Muscle layer of duodenum (tissue), 2 donors: ENCODE measurements around the gene PAFAH1B1.
"Not testable (repeated sequence)": the region's sequence is repeated elsewhere in the genome, so short reads cannot be mapped to it uniquely, and the experiment has no call there.

Experiments
- H3K27ac ChIP-seq: one replicate; pipeline ENCODE4 v1.7.0; 2013; ENCODE audit warnings: mild to moderate bottlenecking, low read length
- H3K27me3 ChIP-seq: one replicate; pipeline ENCODE4 v1.7.0; 2013; ENCODE audit warnings: low read depth, mild to moderate bottlenecking, control low read depth, low read length
- H3K36me3 ChIP-seq, 2 donors: one replicate each; pipeline ENCODE4 v1.7.0; 2013; ENCODE audit warnings: low read length in 2 of 2, control low read depth in 1 of 2, mild to moderate bottlenecking in 1 of 2; ENCODE audit not compliant: insufficient read depth in 2 of 2, control insufficient read depth in 1 of 2
- H3K4me1 ChIP-seq, 2 donors: one replicate each; pipeline ENCODE4 v1.7.0; 2013; ENCODE audit warnings: low read length in 2 of 2, mild to moderate bottlenecking in 2 of 2, control low read depth in 1 of 2, moderate library complexity in 1 of 2; ENCODE audit not compliant: insufficient read depth in 2 of 2, control insufficient read depth in 1 of 2
- H3K4me3 ChIP-seq, 2 donors: one replicate each; pipeline ENCODE4 v1.7.0; 2013; ENCODE audit warnings: low read length in 2 of 2, low read depth in 1 of 2, mild to moderate bottlenecking in 1 of 2
- H3K9me3 ChIP-seq, 2 donors: one replicate each; pipeline ENCODE4 v1.7.0; 2013; ENCODE audit warnings: low read length in 2 of 2, control low read depth in 1 of 2, mild to moderate bottlenecking in 1 of 2; ENCODE audit not compliant: control insufficient read depth in 1 of 2
- donor health status: healthy.

The PAFAH1B1 gene

DNA sequence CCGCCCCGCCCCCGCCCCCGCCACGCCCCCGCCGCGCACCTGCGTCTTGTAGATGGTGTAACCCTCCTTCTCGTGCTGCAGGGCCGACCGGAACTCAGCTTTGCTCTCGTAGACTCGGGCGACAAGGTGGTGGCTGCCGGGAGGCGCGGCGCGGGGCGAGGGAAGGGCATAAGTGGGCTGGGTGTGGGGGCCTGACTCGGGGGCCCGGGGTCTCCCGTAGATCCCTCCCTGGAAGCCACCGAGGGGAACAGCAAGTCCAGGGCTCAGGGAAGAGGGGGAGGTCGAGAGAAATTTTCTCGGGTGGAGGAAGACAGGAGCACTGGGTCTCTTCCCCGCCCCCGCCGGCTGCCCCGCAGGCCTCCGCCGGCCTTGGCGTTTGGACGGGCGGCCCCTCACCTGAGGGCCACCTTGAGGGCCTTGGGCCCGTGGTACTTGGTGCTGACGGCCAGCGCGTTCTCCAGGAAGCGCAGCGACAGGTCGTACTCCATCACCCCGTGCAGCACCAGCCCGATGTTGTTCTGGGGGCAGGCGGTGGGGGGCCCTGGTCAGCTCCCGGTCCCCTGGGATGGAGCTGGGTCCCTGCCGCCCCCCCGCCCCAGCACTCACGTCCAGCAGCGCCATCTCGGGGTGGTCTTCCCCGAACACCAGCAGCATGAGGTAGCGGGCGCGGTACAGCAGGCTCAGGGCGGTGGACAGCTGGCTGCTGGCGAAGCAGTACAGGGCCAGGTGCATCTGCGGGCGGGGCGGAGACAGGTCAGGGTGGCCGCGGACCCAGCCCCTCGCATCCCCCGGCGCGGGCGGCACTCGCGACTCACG lies 98.7 kb downstream of the PAFAH1B1 start:
- Histone ChIP-seq H3K27me3 (no peaks in the 10 kb centered on the region), H3K4me3 (no peak overlapping the region), H3K9me3 (no peaks in the 10 kb centered on the region), H3K4me1 (peaks cover 0 to 8% of the 10 kb centered on the region in 2 donors), H3K36me3 (peaks cover 12 to 66% of the 10 kb centered on the region in 2 donors), H3K27ac (no peak overlapping the region)

DNA sequence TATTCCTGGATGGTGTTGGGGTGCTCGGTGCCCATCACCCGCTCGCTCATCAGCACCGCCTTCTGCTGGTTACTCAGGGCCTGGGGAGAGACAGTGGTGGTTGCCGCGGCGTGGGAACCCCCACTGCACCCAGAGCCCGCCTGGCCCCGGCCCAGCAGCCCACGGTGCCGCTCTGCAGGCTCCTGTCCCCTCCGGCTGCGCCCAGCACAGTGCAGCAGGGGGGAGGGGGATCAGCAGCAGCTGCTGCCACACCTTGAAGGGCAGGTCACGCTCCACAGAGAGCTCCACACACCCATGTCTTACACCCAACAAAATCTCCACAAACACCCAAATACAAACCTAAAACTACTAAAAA lies 99.3 kb downstream of the PAFAH1B1 start:
- H3K4me3 ChIP-seq, result no peak overlapping the region
- H3K4me1 ChIP-seq, result peaks cover 0 to 2% of the 10 kb centered on the region in 2 donors
- no peaks in the 10 kb centered on the region for H3K27me3 ChIP-seq
- no peaks in the 10 kb centered on the region for H3K9me3 ChIP-seq
- peaks cover 12 to 71% of the 10 kb centered on the region in 2 donors for H3K36me3 ChIP-seq
- H3K27ac ChIP-seq, result no peak overlapping the region

GRCh38 chr17:2693561-2694380 lies 100.3 kb downstream of the PAFAH1B1 start:
- Histone ChIP-seq H3K27me3 (no peaks in the 10 kb centered on the region), H3K4me1 (no peaks in the 10 kb centered on the region), H3K36me3 (peaks cover 18 to 81% of the 10 kb centered on the region in 2 donors), H3K9me3 (no peaks in the 10 kb centered on the region), H3K4me3 (no peak overlapping the region), H3K27ac (no peak overlapping the region)

GRCh38 chr17:2694381-2695242 lies 101.2 kb downstream of the PAFAH1B1 start:
- peaks cover 22 to 90% of the 10 kb centered on the region in 2 donors for H3K36me3 ChIP-seq

DNA sequence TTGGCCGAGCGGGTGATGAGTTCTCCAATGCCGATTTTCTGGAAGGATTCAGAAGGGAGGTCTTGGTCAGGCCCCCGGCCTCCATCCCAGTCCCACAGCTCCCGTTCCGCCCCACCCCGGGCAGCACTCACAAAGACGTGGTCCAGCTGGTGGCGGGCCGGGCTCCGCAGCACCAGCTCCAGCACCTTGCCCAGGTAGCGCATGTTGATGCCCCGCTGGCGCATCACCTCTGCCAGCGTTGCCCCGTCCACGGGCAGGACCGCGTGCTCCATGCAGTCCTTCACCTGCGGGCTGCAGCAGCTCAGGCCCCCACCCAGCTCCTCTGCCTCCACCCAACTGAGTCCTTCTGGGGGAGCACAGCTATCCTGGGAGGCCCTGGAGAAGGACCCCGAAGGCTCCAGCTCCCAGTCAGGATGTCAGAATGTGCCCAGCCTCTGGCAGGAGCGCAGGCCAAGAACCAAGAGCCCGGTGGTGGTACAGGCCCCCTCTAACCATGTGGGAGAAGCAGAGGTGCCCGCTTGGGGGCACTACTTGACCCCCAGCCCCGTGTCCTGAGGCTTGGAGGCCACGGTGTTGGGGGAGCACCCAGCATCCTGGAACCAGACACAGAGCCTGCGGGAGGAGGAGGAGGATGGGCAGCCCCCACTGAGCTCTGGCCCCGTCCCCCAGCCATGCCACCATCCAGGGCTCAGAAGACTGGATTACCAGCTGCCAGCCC lies 101.9 kb downstream of the PAFAH1B1 start:
- no peaks in the 10 kb centered on the region for H3K27me3 ChIP-seq
- H3K9me3 ChIP-seq, result no peaks in the 10 kb centered on the region
- no peaks in the 10 kb centered on the region for H3K4me1 ChIP-seq
- no peak overlapping the region for H3K27ac ChIP-seq
- peaks cover 22 to 92% of the 10 kb centered on the region in 2 donors for H3K36me3 ChIP-seq
- H3K4me3 ChIP-seq, result no peak overlapping the region

More at GRCh38 chr17:2694381-2695242, 101.2 kb downstream of the PAFAH1B1 start:
- H3K4me1 ChIP-seq, result no peaks in the 10 kb centered on the region
- no peak overlapping the region for H3K27ac ChIP-seq
- H3K9me3 ChIP-seq, result no peaks in the 10 kb centered on the region
- H3K27me3 ChIP-seq, result no peaks in the 10 kb centered on the region
- no peak overlapping the region for H3K4me3 ChIP-seq

GRCh38 chr17:2695961-2696760 lies 102.7 kb downstream of the PAFAH1B1 start:
- no peaks in the 10 kb centered on the region for H3K4me1 ChIP-seq
- H3K4me3 ChIP-seq, result no peak overlapping the region
- no peaks in the 10 kb centered on the region for H3K9me3 ChIP-seq
- peaks cover 22 to 92% of the 10 kb centered on the region in 2 donors for H3K36me3 ChIP-seq
- no peak overlapping the region for H3K27ac ChIP-seq
- H3K27me3 ChIP-seq, result no peaks in the 10 kb centered on the region

- H3K4me1 ChIP-seq, result no peaks in the 10 kb centered on the region
- H3K4me3 ChIP-seq, result no peak overlapping the region
- no peaks in the 10 kb centered on the region for H3K9me3 ChIP-seq
- H3K27me3 ChIP-seq, result no peaks in the 10 kb centered on the region
- peaks cover 28 to 91% of the 10 kb centered on the region in 2 donors for H3K36me3 ChIP-seq
- H3K27ac ChIP-seq, result no peak overlapping the region
Measured at GRCh38 chr17:2697611-2698162, 104.2 kb downstream of the PAFAH1B1 start.

DNA sequence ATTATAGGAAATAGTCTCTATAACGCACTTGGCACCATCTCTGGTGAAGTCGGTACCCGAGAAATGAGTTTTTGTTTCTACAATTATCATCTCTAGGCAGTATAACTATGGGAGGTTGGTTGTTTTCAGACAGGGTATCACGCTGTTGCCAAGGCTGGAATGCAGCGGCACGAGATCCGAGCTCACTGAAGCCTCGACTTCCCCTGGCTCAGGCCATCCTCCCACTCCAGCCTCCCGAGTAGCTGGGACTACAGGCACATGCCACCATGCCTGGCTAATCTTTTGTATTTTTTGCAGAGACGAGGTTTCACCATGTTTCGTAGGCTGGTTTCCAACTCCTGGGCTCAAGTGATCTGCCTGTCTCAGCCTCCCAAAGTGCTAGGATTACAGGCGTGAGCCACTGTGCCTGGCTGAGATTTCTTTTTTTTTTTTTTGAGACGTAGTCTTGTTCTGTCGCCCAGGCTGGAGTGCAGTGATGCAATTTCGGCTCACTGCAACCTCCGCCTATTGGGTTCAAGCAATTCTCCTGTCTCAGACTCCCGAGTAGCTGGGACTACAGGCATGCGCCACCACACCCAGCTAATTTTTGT lies 105.9 kb downstream of the PAFAH1B1 start:
- not testable (repeated sequence) for H3K4me3 ChIP-seq, H3K4me1 ChIP-seq, H3K27ac ChIP-seq, H3K27me3 ChIP-seq, H3K9me3 ChIP-seq
- peaks cover 22 to 94% of the 10 kb centered on the region in 2 donors for H3K36me3 ChIP-seq

GRCh38 chr17:2700030-2700490 lies 106.6 kb downstream of the PAFAH1B1 start:
- Histone ChIP-seq H3K36me3 (peaks cover 22 to 92% of the 10 kb centered on the region in 2 donors), H3K27ac (no peak overlapping the region), H3K4me1 (no peaks in the 10 kb centered on the region), H3K4me3 (no peak overlapping the region), H3K27me3 (no peaks in the 10 kb centered on the region), H3K9me3 (no peaks in the 10 kb centered on the region)
